ENCODE data around the gene OR1A2. TPM values are rescaled to one million over a fixed set of nuclear protein-coding genes. Genes with fewer than 3 reads are reported as not detected.

OR1A2 gene, protein sequence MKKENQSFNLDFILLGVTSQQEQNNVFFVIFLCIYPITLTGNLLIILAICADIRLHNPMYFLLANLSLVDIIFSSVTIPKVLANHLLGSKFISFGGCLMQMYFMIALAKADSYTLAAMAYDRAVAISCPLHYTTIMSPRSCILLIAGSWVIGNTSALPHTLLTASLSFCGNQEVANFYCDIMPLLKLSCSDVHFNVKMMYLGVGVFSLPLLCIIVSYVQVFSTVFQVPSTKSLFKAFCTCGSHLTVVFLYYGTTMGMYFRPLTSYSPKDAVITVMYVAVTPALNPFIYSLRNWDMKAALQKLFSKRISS
- not detected for total RNA-seq

DNA sequence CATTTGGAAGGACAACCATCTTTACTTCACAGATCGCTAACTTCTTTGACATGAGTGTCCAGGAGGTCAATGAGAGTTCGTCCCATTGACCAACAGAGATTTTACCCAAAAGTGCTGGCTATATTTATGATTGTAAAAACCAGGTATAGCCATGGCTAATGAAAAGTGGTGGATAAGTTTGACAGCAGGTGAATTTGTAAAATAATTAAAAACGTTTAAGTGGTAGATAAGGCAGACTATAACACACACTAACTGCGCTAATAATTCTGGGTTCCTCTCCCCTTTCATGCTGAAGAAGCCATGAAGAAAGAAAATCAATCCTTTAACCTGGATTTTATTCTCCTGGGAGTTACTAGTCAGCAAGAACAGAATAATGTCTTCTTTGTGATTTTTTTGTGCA is at the start of gene OR1A2:
Gene OR1A2 (plus strand): TSS at position 301 of the 400 bp plus-strand sequence. CDS start 0 bp downstream, at position 301.
- Histone ChIP-seq H3K4me3 (no peak within 1 kb of the TSS), H3K36me3 (no peaks in the 10 kb centered on the region), H3K9me3 (peaks cover 0 to 10% (median 0%) of the 10 kb centered on the region in 3 donors), H3K27me3 (peaks cover 12% of the 10 kb centered on the region), H3K4me1 (no peaks in the 10 kb centered on the region), H3K27ac (no peak within 1 kb of the TSS)
- 72 to 84% methylated on average over 4 of the region's 4 CpGs for WGBS, 2 donors (ENCODE audit: low coverage in 1 of 2)
- TF ChIP-seq CTCF (IDR thresholded peaks at IDR 0.05) (no peak), EP300 (IDR thresholded peaks at IDR 0.05) (no peak), POLR2A (IDR thresholded peaks at IDR 0.05) (no peak), POLR2AphosphoS5 (IDR thresholded peaks at IDR 0.05) (no peak)
- no peak for ATAC-seq

DNA sequence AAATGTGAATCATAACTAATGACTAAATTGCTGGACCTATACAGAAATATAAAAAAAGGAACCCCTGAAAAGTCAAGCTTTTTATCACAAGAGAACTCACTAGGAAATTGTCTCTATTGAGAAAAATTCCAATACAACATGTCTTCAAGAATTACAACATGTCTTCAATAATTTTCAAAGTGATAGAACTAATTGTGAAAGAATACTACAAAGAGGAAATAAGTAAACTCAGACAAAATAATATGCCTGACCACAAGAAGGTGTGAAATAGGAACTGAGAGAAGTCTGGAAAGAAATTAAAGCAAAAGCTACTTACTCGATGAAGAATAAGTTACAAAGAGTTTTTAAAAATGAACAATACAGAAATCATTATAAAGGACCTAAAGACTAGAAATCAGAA is 40.1 kb upstream of the OR1A2 start:
- Histone ChIP-seq H3K27ac (no peak overlapping the region), H3K9me3 (peaks cover 0 to 6% (median 0%) of the 10 kb centered on the region in 3 donors), H3K4me3 (no peak overlapping the region), H3K4me1 (no peaks in the 10 kb centered on the region), H3K36me3 (no peaks in the 10 kb centered on the region), H3K27me3 (peaks cover 22% of the 10 kb centered on the region)
- no peak for TF ChIP-seq CTCF (IDR thresholded peaks at IDR 0.05)
- TF ChIP-seq POLR2A (IDR thresholded peaks at IDR 0.05), result no peak
- ATAC-seq, result no peak
- WGBS, 2 donors (ENCODE audit: low coverage in 1 of 2), result 77 to 86% methylated on average over 1 of the region's 1 CpG

DNA sequence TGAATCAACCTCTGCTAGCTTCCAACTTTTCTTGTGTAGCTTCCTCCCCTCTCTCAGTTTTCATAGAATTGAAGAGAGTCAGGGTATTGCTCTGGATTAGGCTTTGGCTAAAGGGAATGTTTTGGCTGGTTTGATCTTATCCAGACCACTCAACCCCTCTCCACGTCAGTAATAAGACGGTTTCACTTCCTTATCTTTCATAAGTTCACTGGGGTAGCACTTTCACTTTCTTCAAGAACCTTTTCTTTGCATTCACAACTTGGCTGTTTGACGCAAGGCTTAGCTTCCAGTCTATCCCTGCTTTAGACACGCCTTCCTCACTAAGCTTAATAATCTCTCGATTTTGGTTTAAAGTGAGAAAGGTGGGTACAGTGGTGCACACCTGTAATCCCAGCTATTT is 29.7 kb upstream of the OR1A2 start:
- 40 to 63% methylated on average over 1 to 5 of the region's 5 CpGs for WGBS, 2 donors (ENCODE audit: low coverage in 1 of 2)
- H3K9me3 ChIP-seq, result peaks cover 0 to 24% (median 0%) of the 10 kb centered on the region in 3 donors
- peaks cover 10% of the 10 kb centered on the region for H3K27me3 ChIP-seq
- no peak overlapping the region for H3K27ac ChIP-seq
- ATAC-seq, result no peak
- H3K4me3 ChIP-seq, result no peak overlapping the region
- no peaks in the 10 kb centered on the region for H3K4me1 ChIP-seq
- H3K36me3 ChIP-seq, result no peaks in the 10 kb centered on the region
- TF ChIP-seq CTCF (IDR thresholded peaks at IDR 0.05) (no peak), EP300 (IDR thresholded peaks at IDR 0.05) (no peak), POLR2A (IDR thresholded peaks at IDR 0.05) (no peak), POLR2AphosphoS5 (IDR thresholded peaks at IDR 0.05) (no peak)

- H3K4me3 ChIP-seq, result no peak overlapping the region
- TF ChIP-seq EP300 (IDR thresholded peaks at IDR 0.05), result no peak
- TF ChIP-seq POLR2AphosphoS5 (IDR thresholded peaks at IDR 0.05), result no peak
- no peak for TF ChIP-seq POLR2A (IDR thresholded peaks at IDR 0.05)
- TF ChIP-seq CTCF (IDR thresholded peaks at IDR 0.05), result no peak
- no peaks in the 10 kb centered on the region for H3K36me3 ChIP-seq
- no peak for ATAC-seq
- 29 to 61% methylated on average over 2 to 3 of the region's 4 CpGs for whole genome bisulfite sequencing, 2 donors (ENCODE audit: low coverage in 1 of 2)
- no peaks in the 10 kb centered on the region for H3K9me3 ChIP-seq
- H3K4me1 ChIP-seq, result no peaks in the 10 kb centered on the region
- H3K27me3 ChIP-seq, result peaks cover 15% of the 10 kb centered on the region
- no peak overlapping the region for H3K27ac ChIP-seq
These were observed 7.4 kb upstream of the OR1A2 start for GRCh38 chr17:3189961-3190360.

GRCh38 chr17:3207367-3207766 is 10.0 kb downstream of the OR1A2 start, which contains the start of gene OR1A1:
Gene OR1A1 (plus strand): TSS chr17:3207667. CDS start chr17:3215621, 7,954 bp downstream.
- Histone ChIP-seq H3K4me3 (no peak within 1 kb of the TSS), H3K36me3 (no peaks in the 10 kb centered on the region), H3K27me3 (no peaks in the 10 kb centered on the region), H3K27ac (no peak within 1 kb of the TSS), H3K4me1 (no peaks in the 10 kb centered on the region), H3K9me3 (peaks cover 0 to 6% (median 0%) of the 10 kb centered on the region in 3 donors)
- WGBS, 2 donors (ENCODE audit: low coverage in 1 of 2), result 65 to 73% methylated on average over 4 to 5 of the region's 7 CpGs
- ATAC-seq, result no peak
- TF ChIP-seq EP300 (IDR thresholded peaks at IDR 0.05), result no peak
- no peak for TF ChIP-seq POLR2AphosphoS5 (IDR thresholded peaks at IDR 0.05)
- no peak for TF ChIP-seq POLR2A (IDR thresholded peaks at IDR 0.05)
- no peak for TF ChIP-seq CTCF (IDR thresholded peaks at IDR 0.05)

Measured in gastroesophageal sphincter (tissue), 4 donors.